ENCODE data around the gene DEFB132. TPM values are rescaled to one million over a fixed set of nuclear protein-coding genes. Genes with fewer than 3 reads are reported as not detected.

DEFB132 gene
- total and polyA plus RNA-seq, 2 of the 4 experiments (the other 2 are of a cell fraction) = not detected

DNA sequence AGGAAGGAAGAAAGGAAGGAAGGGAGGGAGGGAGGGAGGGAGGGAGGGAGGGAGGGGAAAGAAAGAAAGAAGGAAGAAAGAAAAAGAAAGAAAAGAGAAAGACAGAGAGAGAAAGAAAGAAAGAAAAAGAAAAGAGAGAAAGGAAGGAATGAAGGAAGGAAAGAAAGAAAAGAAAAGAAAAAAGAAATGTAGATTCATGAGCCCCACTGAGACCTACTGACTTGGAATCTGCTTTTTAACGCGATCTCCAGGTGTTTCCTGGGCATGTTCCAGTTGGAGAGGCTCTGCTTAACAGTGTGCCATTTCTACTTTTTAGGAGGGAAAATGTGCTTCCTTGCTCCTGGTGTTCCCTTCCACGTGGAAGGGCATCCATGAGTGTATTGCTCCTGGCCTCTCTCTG is 16.4 kb downstream of the DEFB132 start:
- 87% methylated on average over 3 of the region's 3 CpGs; no CpG with 5 or more reads in 1 of the 2 experiments for WGBS, 2 experiments (ENCODE audit: extremely low coverage in 2 of 2, insufficient read length in 1 of 2)
- CTCF ChIA-PET = no interaction called here

More for the DNA sequence above, 16.4 kb downstream of the DEFB132 start:
- no TSS peak for BruUV-seq (replicated peaks)
- no peaks in the 10 kb centered on the region for H3K9me3 ChIP-seq (ENCODE audit: control insufficient read depth, insufficient read depth, low read length)
- DNase-seq (no peak), ATAC-seq (ENCODE audit: low read depth) (no peak)
- no peaks in the 10 kb centered on the region for H4K20me1 ChIP-seq (ENCODE audit: insufficient read depth, low read length)
- no peaks in the 10 kb centered on the region for H3K79me1 ChIP-seq (ENCODE audit: low read depth in 1 of 2, low read length in 2 of 2)
- no peak overlapping the region for H4K5ac ChIP-seq (ENCODE audit: low read depth, low read length)
- H3K9ac ChIP-seq (ENCODE audit: low read depth, low read length) = no peak overlapping the region
- peaks cover 31% of the 10 kb centered on the region for H3K36me3 ChIP-seq (ENCODE audit: control insufficient read depth, insufficient read depth, low read length)
- H3K56ac ChIP-seq (ENCODE audit: extremely low read depth, insufficient read depth, low read length) = no peak overlapping the region
- H3K4me3 ChIP-seq (ENCODE audit: insufficient read depth, low read depth, low read length) = no peak overlapping the region
- H3K14ac ChIP-seq (replicated peaks; ENCODE audit: low read depth, low read length) = no peak overlapping the region
- no peak overlapping the region for H3K18ac ChIP-seq (ENCODE audit: low read depth, low read length)
- H2AK9ac ChIP-seq (replicated peaks; ENCODE audit: low read depth, low read length, poor library complexity) = no peak overlapping the region
- dilution Hi-C loops (cut with HindIII; ENCODE audit: low sequenced_read_pairs, unreplicated experiment) (no loop called here), in situ Hi-C loops (cut with MboI; ENCODE audit: low sequenced_read_pairs) (no loop called here), intact Hi-C loops (cut with micrococcal nuclease) (no loop called here)
- POLR2A ChIA-PET (ENCODE audit: unreplicated experiment) = interaction anchor here (0.5 kb wide), 1 partner anchor 47 kb away, joined by 4 read pairs; no protein-coding TSS in a partner anchor
- no peaks in the 10 kb centered on the region for H3K27me3 ChIP-seq (ENCODE audit: control insufficient read depth, insufficient read depth, low read length)
- no peak overlapping the region for H2BK120ac ChIP-seq (ENCODE audit: low read depth, low read length)
- H3K27ac ChIP-seq (ENCODE audit: insufficient read depth, low read length) = no peak overlapping the region
- no peak overlapping the region for H4K8ac ChIP-seq (ENCODE audit: low read depth in 2 of 2, low read length in 2 of 2)
- TF ChIP-seq FOS (IDR thresholded peaks at IDR 0.05; ENCODE audit: low read depth, low read length) (no peak), MAZ (IDR thresholded peaks at IDR 0.05; ENCODE audit: borderline replicate concordance, low read depth, low read length) (no peak), CHD1 (IDR thresholded peaks at IDR 0.05; ENCODE audit: low read depth, low read length) (no peak), RAD21 (IDR thresholded peaks at IDR 0.05; ENCODE audit: low read length) (no peak), CEBPB (IDR thresholded peaks at IDR 0.05; ENCODE audit: low read depth, low read length) (no peak), MAFK (IDR thresholded peaks at IDR 0.05; ENCODE audit: low read depth, low read length) (no peak), POLR2A (IDR thresholded peaks at IDR 0.05; ENCODE audit: low read depth, low read length) (no peak), RFX5 (IDR thresholded peaks at IDR 0.05; ENCODE audit: low read depth, low read length) (no peak), BHLHE40 (IDR thresholded peaks at IDR 0.05; ENCODE audit: low read depth, low read length) (no peak), MXI1 (IDR thresholded peaks at IDR 0.05; ENCODE audit: borderline replicate concordance, low read depth, low read length) (no peak), NFE2L2 (IDR thresholded peaks at IDR 0.05; ENCODE audit: low read depth, low read length) (no peak)
- TF ChIP-seq, protein P1, sequence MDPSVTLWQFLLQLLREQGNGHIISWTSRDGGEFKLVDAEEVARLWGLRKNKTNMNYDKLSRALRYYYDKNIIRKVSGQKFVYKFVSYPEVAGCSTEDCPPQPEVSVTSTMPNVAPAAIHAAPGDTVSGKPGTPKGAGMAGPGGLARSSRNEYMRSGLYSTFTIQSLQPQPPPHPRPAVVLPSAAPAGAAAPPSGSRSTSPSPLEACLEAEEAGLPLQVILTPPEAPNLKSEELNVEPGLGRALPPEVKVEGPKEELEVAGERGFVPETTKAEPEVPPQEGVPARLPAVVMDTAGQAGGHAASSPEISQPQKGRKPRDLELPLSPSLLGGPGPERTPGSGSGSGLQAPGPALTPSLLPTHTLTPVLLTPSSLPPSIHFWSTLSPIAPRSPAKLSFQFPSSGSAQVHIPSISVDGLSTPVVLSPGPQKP (IDR thresholded peaks at IDR 0.05; ENCODE audit: borderline replicate concordance, low read depth, low read length) = no peak
- no peak overlapping the region for H2AK5ac ChIP-seq (ENCODE audit: low read depth, low read length)
- H2BK15ac ChIP-seq (ENCODE audit: low read depth, low read length) = no peak overlapping the region
- H3K4me2 ChIP-seq (ENCODE audit: low read depth, low read length) = no peak overlapping the region
- H4K91ac ChIP-seq (ENCODE audit: insufficient read depth, low read depth, low read length) = no peak overlapping the region
- H3K4ac ChIP-seq (ENCODE audit: low read depth, low read length) = no peak overlapping the region
- no peak overlapping the region for H3K23ac ChIP-seq (ENCODE audit: low read depth, low read length)
- H3K4me1 ChIP-seq (ENCODE audit: control insufficient read depth, insufficient read depth, low read length) = no peaks in the 10 kb centered on the region
- no peak overlapping the region for H2BK5ac ChIP-seq (ENCODE audit: low read depth, low read length, poor library complexity, severe bottlenecking)
- no peak overlapping the region for H2BK20ac ChIP-seq (ENCODE audit: low read depth, low read length)
- no peak overlapping the region for H2AFZ ChIP-seq (replicated peaks; ENCODE audit: low read length, poor library complexity)
- no peaks in the 10 kb centered on the region; the same call in 1 of the 2 replicates for H3K9me1 ChIP-seq (ENCODE audit: insufficient read depth, low read length)
